HG03139 (cell line): ENCODE measurements around the gene BBOF1.
"Not testable (repeated sequence)": the region's sequence is repeated elsewhere in the genome, so short reads cannot be mapped to it uniquely, and the experiment has no call there.

Experiments
- ATAC-seq: cut with Tn5 transposase; IDR thresholded peaks from one replicate; pipeline ENCODE4 v1.9.1; 2021; ENCODE audit not compliant: unreplicated experiment

The BBOF1 gene

DNA sequence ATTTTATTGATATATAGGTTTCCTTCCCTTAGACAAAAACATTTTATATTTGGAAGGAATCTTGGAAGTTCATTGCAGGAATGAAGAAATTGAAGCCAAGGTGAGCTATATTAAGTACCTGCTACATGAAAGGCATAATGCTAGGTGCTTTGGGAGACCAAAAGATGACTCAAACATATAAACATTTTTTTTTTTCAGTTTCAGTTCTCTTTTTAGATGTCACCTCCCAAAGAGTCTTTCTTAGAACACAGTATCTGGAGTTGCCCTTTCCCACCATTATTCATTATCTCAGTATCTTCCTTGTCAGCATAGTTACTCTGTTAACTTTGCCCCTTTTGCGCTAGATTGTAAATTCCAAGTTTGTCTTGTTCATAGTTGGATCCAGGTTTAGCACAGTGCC, 66.7 kb downstream of the BBOF1 start:
- no peak for ATAC-seq

DNA sequence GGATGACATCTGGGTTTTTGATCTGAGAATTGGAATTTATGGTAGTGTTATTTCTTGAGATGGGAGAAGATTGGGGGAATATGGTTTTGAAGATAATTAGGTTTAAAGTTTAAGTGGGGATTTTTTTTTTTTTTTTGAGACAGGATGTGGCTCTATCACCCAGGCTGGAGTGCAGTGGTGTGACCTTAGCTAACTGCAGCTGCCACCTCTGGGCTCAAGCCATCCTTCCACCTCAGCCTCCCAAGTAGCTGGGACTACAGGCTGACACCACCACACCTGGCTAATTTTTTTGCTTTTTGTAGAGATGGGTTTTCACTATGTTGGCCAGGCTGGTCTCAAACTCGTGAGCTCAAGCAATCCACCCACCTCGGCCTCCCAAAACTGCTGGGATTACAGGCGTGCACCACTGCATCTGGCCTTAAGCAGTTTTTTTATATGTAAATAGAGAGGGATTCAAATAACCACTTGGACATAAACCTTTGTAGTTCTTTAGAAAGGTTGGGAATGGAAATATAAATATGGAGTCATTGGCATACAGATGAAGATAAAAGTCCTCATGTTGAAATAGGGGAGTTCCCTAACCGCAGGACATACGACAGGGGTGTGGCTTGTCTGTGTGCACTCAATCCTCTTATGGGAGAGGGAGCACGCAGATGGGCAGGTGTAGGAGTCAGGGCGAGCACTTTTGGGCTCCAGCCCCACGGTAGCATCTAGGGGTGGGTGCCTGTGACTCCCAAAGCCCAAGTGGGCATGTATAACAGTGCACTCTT, 70.3 kb downstream of the BBOF1 start:
- no peak for ATAC-seq

DNA sequence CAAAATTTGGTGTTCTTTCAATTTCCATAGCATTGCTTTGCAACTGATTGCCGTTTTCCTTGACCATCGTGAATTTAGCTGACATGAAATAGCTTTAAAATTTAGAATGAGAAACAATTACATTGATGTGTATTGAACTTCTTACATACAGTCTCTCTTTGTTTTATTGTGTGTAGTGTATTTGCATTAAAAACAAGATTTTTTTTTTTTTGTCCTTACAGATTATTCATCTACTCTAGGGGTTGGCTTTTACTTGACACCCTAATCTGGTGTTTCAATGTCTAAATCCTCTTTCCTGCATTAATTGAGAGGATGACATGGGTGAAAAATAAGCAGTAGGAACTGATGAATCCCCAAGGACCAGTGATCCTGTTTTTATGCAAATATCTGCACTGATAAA, 86.2 kb downstream of the BBOF1 start:
- ATAC-seq: no peak

DNA sequence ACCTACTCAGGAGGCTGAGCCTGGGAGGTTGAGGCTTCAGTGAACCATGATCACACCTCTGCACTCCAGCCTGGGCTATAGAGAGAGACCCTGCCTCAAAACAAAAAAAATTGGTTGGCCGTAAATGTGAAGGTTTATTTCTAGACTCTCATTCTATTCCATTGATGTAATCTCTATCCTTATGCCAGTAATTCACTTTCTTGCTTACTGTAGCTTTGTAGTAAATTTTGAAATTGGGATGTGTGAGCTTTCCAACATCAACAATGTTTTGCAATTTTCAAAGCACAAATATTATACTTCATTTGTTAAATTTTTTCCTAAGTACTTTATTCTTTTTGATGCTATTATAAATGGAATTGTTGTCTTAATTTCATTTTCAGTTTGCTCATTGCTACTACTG, 90.2 kb downstream of the BBOF1 start:
- no peak for ATAC-seq

- ATAC-seq: not testable (repeated sequence)
Observed at GRCh38 chr14:74111395-74112216, 92.5 kb downstream of the BBOF1 start.
